IMR-90 (cell line): ENCODE data around the gene TIMM50. TPM values are rescaled to one million over a fixed set of nuclear protein-coding genes. Genes with fewer than 3 reads are reported as not detected.

ENCODE experiments used
- ATAC-seq: fragments of 200-7000 bp; cut with Tn5 transposase; 2 replicates; pipeline ENCODE4 v1.9.1; 2020; ENCODE audit warnings: low read depth, mild to moderate bottlenecking, moderate library complexity
- BruUV-seq: library from RNA; stranded (reverse); fragments of 400-500 nt; replicated peaks from 2 replicates; lab custom pipeline; 2021; lab: Mats Ljungman, UMichigan
- CTCF ChIA-PET: fragments of 300-600 bp; formaldehyde crosslinking; extraction: SDS; loops from one replicate; lab custom pipeline; 2021; ENCODE audit warnings: antibody characterized with exemption; lab: Yijun Ruan, JAX
- POLR2A ChIA-PET: fragments of 300-600 bp; sonication (Branson Sonifier 250); formaldehyde crosslinking; loops from one replicate; lab custom pipeline; 2022; ENCODE audit warnings: antibody characterized with exemption; ENCODE audit not compliant: unreplicated experiment; lab: Charles Lee
- DNase-seq: peaks from one replicate; pipeline ENCODE4 v3.0.0; 2013
- H2AFZ ChIP-seq: replicated peaks from 2 replicates; pipeline ENCODE3; 2013; ENCODE audit warnings: low read length, mild to moderate bottlenecking; ENCODE audit not compliant: poor library complexity
- H2AK5ac ChIP-seq: 2 replicates; pipeline ENCODE4 v1.6.1; 2013; ENCODE audit warnings: low read depth, low read length, inconsistent platforms
- H2AK9ac ChIP-seq: replicated peaks from 2 replicates; pipeline ENCODE3; 2013; ENCODE audit warnings: mild to moderate bottlenecking, low read depth, low read length, moderate library complexity; ENCODE audit not compliant: poor library complexity
- H2BK120ac ChIP-seq: 2 replicates; pipeline ENCODE4 v1.6.1; 2013; ENCODE audit warnings: low read depth, low read length, inconsistent platforms
- H2BK15ac ChIP-seq: 3 replicates; pipeline ENCODE4 v1.6.1; 2013; ENCODE audit warnings: low read depth, low read length, inconsistent platforms
- H2BK20ac ChIP-seq: 2 replicates; pipeline ENCODE4 v1.6.1; 2013; ENCODE audit warnings: low read depth, mild to moderate bottlenecking, inconsistent platforms, low read length, moderate library complexity
- H2BK5ac ChIP-seq: 2 replicates; pipeline ENCODE4 v1.6.1; 2013; ENCODE audit warnings: mild to moderate bottlenecking, low read depth, low read length, inconsistent platforms; ENCODE audit not compliant: poor library complexity, severe bottlenecking
- H3K14ac ChIP-seq: replicated peaks from 2 replicates; pipeline ENCODE4 v1.6.1; 2013; ENCODE audit warnings: low read depth, low read length, inconsistent platforms
- H3K18ac ChIP-seq: 2 replicates; pipeline ENCODE4 v1.6.1; 2013; ENCODE audit warnings: low read depth, low read length, control low read depth
- H3K23ac ChIP-seq: 2 replicates; pipeline ENCODE4 v1.6.1; 2013; ENCODE audit warnings: low read depth, low read length, inconsistent platforms
- H3K27ac ChIP-seq: 2 replicates; pipeline ENCODE4 v1.5.1; 2013; ENCODE audit warnings: mild to moderate bottlenecking, control low read depth, low read length; ENCODE audit not compliant: insufficient read depth
- H3K27me3 ChIP-seq: 2 replicates; pipeline ENCODE4 v1.6.1; 2013; ENCODE audit warnings: low read length; ENCODE audit not compliant: control insufficient read depth, insufficient read depth
- H3K36me3 ChIP-seq: 2 replicates; pipeline ENCODE4 v1.6.1; 2013; ENCODE audit warnings: low read length, mixed read lengths; ENCODE audit not compliant: control insufficient read depth, insufficient read depth
- H3K4ac ChIP-seq: 2 replicates; pipeline ENCODE4 v1.6.1; 2013; ENCODE audit warnings: low read depth, low read length, inconsistent platforms
- H3K4me1 ChIP-seq: 2 replicates; pipeline ENCODE4 v1.6.1; 2013; ENCODE audit warnings: low read length, mixed read lengths; ENCODE audit not compliant: control insufficient read depth, insufficient read depth
- H3K4me2 ChIP-seq: 2 replicates; pipeline ENCODE4 v1.6.1; 2013; ENCODE audit warnings: low read depth, mild to moderate bottlenecking, control low read depth, low read length, moderate library complexity
- H3K4me3 ChIP-seq: 2 replicates; pipeline ENCODE4 v1.5.1; 2013; ENCODE audit warnings: low read depth, mild to moderate bottlenecking, control low read depth, low read length, moderate library complexity; ENCODE audit not compliant: insufficient read depth
- H3K56ac ChIP-seq: 2 replicates; pipeline ENCODE4 v1.6.1; 2013; ENCODE audit warnings: low read length, inconsistent platforms; ENCODE audit not compliant: insufficient read depth; ENCODE audit errors: extremely low read depth
- H3K79me1 ChIP-seq, 2 experiments: 2 replicates each; pipeline ENCODE4 v1.6.1; 2013; ENCODE audit warnings: low read length in 2 of 2, inconsistent platforms in 1 of 2, low read depth in 1 of 2
- H3K9ac ChIP-seq: 2 replicates; pipeline ENCODE4 v1.6.1; 2013; ENCODE audit warnings: low read depth, low read length, control low read depth
- H3K9me1 ChIP-seq: 2 replicates; pipeline ENCODE4 v1.6.1; 2013; ENCODE audit warnings: low read length, inconsistent platforms; ENCODE audit not compliant: insufficient read depth
- H3K9me3 ChIP-seq: 2 replicates; pipeline ENCODE4 v1.6.1; 2013; ENCODE audit warnings: low read length; ENCODE audit not compliant: control insufficient read depth, insufficient read depth
- H4K20me1 ChIP-seq: 2 replicates; pipeline ENCODE4 v1.6.1; 2013; ENCODE audit warnings: low read length, inconsistent platforms; ENCODE audit not compliant: insufficient read depth
- H4K5ac ChIP-seq: 2 replicates; pipeline ENCODE4 v1.6.1; 2013; ENCODE audit warnings: mild to moderate bottlenecking, low read depth, low read length, control low read depth
- H4K8ac ChIP-seq, 2 experiments: 2 replicates each; pipeline ENCODE4 v1.6.1; 2013; ENCODE audit warnings: low read depth in 2 of 2, low read length in 2 of 2, control low read depth in 1 of 2, inconsistent platforms in 1 of 2
- H4K91ac ChIP-seq: 2 replicates; pipeline ENCODE4 v1.6.1; 2013; ENCODE audit warnings: low read depth, low read length, inconsistent platforms; ENCODE audit not compliant: insufficient read depth
- BHLHE40 ChIP-seq: fragments of 150-350 bp; IDR thresholded peaks from 2 replicates; pipeline ENCODE4 v1.6.1; 2016; ENCODE audit warnings: mild to moderate bottlenecking, low read depth, low read length
- CEBPB ChIP-seq: IDR thresholded peaks from 2 replicates; pipeline ENCODE4 v1.6.1; 2012; ENCODE audit warnings: low read depth, low read length, improper control_type of control experiment
- CHD1 ChIP-seq: IDR thresholded peaks from 2 replicates; pipeline ENCODE4 v1.6.1; 2012; ENCODE audit warnings: low read depth, low read length, improper control_type of control experiment
- FOS ChIP-seq: fragments of 150-350 bp; IDR thresholded peaks from 2 replicates; pipeline ENCODE4 v1.6.1; 2016; ENCODE audit warnings: low read depth, low read length
- MAFK ChIP-seq: IDR thresholded peaks from 2 replicates; pipeline ENCODE4 v1.6.1; 2012; ENCODE audit warnings: low read depth, low read length, improper control_type of control experiment
- MAZ ChIP-seq: IDR thresholded peaks from 2 replicates; pipeline ENCODE4 v1.6.1; 2012; ENCODE audit warnings: low read depth, mild to moderate bottlenecking, low read length, improper control_type of control experiment, moderate library complexity, borderline replicate concordance
- MXI1 ChIP-seq: IDR thresholded peaks from 2 replicates; pipeline ENCODE4 v1.6.1; 2012; ENCODE audit warnings: low read depth, mild to moderate bottlenecking, low read length, moderate library complexity, borderline replicate concordance
- NFE2L2 ChIP-seq: fragments of 150-350 bp; IDR thresholded peaks from 2 replicates; pipeline ENCODE4 v1.6.1; 2016; ENCODE audit warnings: low read depth, mild to moderate bottlenecking, low read length
- POLR2A ChIP-seq: IDR thresholded peaks from 2 replicates; pipeline ENCODE4 v1.6.1; 2012; ENCODE audit warnings: mild to moderate bottlenecking, low read depth, low read length
- RAD21 ChIP-seq: IDR thresholded peaks from 2 replicates; pipeline ENCODE4 v1.6.1; 2012; ENCODE audit warnings: low read length, improper control_type of control experiment
- RCOR1 ChIP-seq: IDR thresholded peaks from 2 replicates; pipeline ENCODE4 v1.6.1; 2012; ENCODE audit warnings: mild to moderate bottlenecking, low read length, improper control_type of control experiment; ENCODE audit not compliant: insufficient replicate concordance
- RFX5 ChIP-seq: IDR thresholded peaks from 2 replicates; pipeline ENCODE4 v1.8.0; 2012; ENCODE audit warnings: low read depth, mild to moderate bottlenecking, low read length, moderate library complexity
- SMC3 ChIP-seq: fragments of 150-350 bp; IDR thresholded peaks from 2 replicates; pipeline ENCODE4 v1.6.1; 2016; ENCODE audit warnings: low read depth, mild to moderate bottlenecking, antibody characterized with exemption, low read length, moderate library complexity
- WGBS, 2 experiments: methylation state at CpG; one replicate each; pipeline versions ENCODE4 v1.1.5 to v1.1.7; 2013; ENCODE audit warnings: missing lambda C conversion rate in 2 of 2; ENCODE audit not compliant: insufficient read length in 1 of 2; ENCODE audit errors: extremely low coverage in 2 of 2; 5-methylcytosine and 5-hydroxymethylcytosine counted together
- dilution Hi-C: fragments of 300-500 bp; cut with HindIII; formaldehyde crosslinking; loops from one replicate; pipeline ENCODE4 v1.14.3; 2018; ENCODE audit warnings: low sequenced_read_pairs; ENCODE audit not compliant: unreplicated experiment
- in situ Hi-C: fragments of 300-500 bp; cut with MboI; formaldehyde crosslinking; loops from 3 replicates; pipeline ENCODE4 v1.14.3; 2019; ENCODE audit warnings: low sequenced_read_pairs, inconsistent platforms, mixed read lengths
- intact Hi-C: fragments of 100-400 bp; cut with micrococcal nuclease; formaldehyde crosslinking; loops from 2 replicates; pipeline ENCODE4 v1.10.0; 2022
- polyA plus RNA-seq, 3 experiments: library from polyadenylated mRNA; depleted of rRNA; stranded (reverse); fragments of >200 nt; gene quantifications; 2 replicates each; pipeline ENCODE4 v1.2.3, GENCODE V29; 2012; ENCODE audit warnings: low replicate concordance in 1 of 3
- total RNA-seq: library from RNA; depleted of rRNA; stranded (reverse); fragments of >200 nt; gene quantifications from 2 replicates; pipeline ENCODE4 v1.2.3, GENCODE V29; 2012
- TF ChIP-seq, protein P1 (sequence below): fragments of 150-350 bp; IDR thresholded peaks from 2 replicates; pipeline ENCODE4 v1.6.1; 2017; ENCODE audit warnings: mild to moderate bottlenecking, antibody characterized with exemption, low read length, low read depth
- TF ChIP-seq, protein P2 (sequence below): fragments of 150-350 bp; IDR thresholded peaks from 2 replicates; pipeline ENCODE4 v1.6.1; 2016; ENCODE audit warnings: low read depth, mild to moderate bottlenecking, low read length, moderate library complexity, borderline replicate concordance
- TF ChIP-seq, protein P3 (sequence below): conservative IDR thresholded peaks from 2 replicates; pipeline ENCODE4 v1.5.1; 2012; ENCODE audit warnings: mild to moderate bottlenecking, low read depth, low read length, improper control_type of control experiment

The TIMM50 gene
- total and polyA plus RNA-seq, 2 of the 4 experiments (the other 2 are of a cell fraction): 52.0 to 76.8 TPM

DNA sequence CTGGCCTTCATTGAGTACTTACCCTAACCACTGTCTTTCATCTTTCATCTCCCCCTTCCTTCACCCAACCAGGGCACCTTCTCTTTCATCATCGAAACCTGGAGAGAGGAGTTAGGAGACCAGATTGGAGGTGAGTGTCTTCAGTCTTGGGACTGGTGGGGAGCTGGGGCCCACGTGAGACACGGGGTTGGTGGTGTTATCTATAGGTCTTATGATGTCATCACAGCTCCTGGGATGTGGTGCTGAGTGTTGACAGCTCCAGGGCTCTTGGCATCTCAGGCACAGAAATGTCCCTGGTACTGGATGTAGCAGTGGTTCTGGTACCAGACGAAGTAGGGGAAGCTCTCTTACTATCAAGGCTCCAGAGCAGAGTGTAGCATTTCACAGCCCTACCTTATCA is 19.9 kb downstream of the TIMM50 start:
- no TSS peak for BruUV-seq
- H3K4me3 ChIP-seq: no peak overlapping the region
- DNase-seq (no peak), ATAC-seq (no peak)
- no peaks in the 10 kb centered on the region for H3K79me1 ChIP-seq
- no peak overlapping the region for H2BK15ac ChIP-seq
- no peak overlapping the region for H3K18ac ChIP-seq
- no peak overlapping the region for H3K4ac ChIP-seq
- no peak overlapping the region for H2AFZ ChIP-seq
- H3K4me1 ChIP-seq: peaks cover 3% of the 10 kb centered on the region; the same call in 1 of the 2 replicates
- H3K9me1 ChIP-seq: no peaks in the 10 kb centered on the region; the same call in 1 of the 2 replicates
- in situ Hi-C loops: no loop called here
- H4K20me1 ChIP-seq: no peaks in the 10 kb centered on the region
- intact Hi-C loops: no loop called here
- H3K4me2 ChIP-seq: no peak overlapping the region
- no peak overlapping the region for H2BK120ac ChIP-seq
- no peak overlapping the region for H4K5ac ChIP-seq
- H2BK20ac ChIP-seq: no peak overlapping the region
- no peak overlapping the region for H2AK9ac ChIP-seq
- CTCF ChIA-PET: interaction anchor here (0.6 kb wide), 1 partner anchor 32 kb away, joined by 3 read pairs; the partner anchor contains the start of gene EID2B
- H2BK5ac ChIP-seq: no peak overlapping the region
- no peak overlapping the region for H3K9ac ChIP-seq
- H3K23ac ChIP-seq: no peak overlapping the region
- no peak overlapping the region for H3K14ac ChIP-seq
- TF ChIP-seq SMC3 (no peak), POLR2A (no peak), RFX5 (no peak), BHLHE40 (no peak), RCOR1 (no peak), FOS (no peak), CHD1 (no peak), NFE2L2 (no peak), CEBPB (no peak), MAZ (no peak), RAD21 (no peak), MXI1 (no peak), MAFK (no peak)
- TF ChIP-seq, protein P1, sequence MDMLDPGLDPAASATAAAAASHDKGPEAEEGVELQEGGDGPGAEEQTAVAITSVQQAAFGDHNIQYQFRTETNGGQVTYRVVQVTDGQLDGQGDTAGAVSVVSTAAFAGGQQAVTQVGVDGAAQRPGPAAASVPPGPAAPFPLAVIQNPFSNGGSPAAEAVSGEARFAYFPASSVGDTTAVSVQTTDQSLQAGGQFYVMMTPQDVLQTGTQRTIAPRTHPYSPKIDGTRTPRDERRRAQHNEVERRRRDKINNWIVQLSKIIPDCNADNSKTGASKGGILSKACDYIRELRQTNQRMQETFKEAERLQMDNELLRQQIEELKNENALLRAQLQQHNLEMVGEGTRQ: no peak
- TF ChIP-seq, protein P2, sequence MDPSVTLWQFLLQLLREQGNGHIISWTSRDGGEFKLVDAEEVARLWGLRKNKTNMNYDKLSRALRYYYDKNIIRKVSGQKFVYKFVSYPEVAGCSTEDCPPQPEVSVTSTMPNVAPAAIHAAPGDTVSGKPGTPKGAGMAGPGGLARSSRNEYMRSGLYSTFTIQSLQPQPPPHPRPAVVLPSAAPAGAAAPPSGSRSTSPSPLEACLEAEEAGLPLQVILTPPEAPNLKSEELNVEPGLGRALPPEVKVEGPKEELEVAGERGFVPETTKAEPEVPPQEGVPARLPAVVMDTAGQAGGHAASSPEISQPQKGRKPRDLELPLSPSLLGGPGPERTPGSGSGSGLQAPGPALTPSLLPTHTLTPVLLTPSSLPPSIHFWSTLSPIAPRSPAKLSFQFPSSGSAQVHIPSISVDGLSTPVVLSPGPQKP: no peak
- TF ChIP-seq, protein P3, sequence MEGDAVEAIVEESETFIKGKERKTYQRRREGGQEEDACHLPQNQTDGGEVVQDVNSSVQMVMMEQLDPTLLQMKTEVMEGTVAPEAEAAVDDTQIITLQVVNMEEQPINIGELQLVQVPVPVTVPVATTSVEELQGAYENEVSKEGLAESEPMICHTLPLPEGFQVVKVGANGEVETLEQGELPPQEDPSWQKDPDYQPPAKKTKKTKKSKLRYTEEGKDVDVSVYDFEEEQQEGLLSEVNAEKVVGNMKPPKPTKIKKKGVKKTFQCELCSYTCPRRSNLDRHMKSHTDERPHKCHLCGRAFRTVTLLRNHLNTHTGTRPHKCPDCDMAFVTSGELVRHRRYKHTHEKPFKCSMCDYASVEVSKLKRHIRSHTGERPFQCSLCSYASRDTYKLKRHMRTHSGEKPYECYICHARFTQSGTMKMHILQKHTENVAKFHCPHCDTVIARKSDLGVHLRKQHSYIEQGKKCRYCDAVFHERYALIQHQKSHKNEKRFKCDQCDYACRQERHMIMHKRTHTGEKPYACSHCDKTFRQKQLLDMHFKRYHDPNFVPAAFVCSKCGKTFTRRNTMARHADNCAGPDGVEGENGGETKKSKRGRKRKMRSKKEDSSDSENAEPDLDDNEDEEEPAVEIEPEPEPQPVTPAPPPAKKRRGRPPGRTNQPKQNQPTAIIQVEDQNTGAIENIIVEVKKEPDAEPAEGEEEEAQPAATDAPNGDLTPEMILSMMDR: no peak
- no peak overlapping the region for H2AK5ac ChIP-seq
- no peaks in the 10 kb centered on the region for H3K9me3 ChIP-seq
- no peak overlapping the region for H3K56ac ChIP-seq
- no CpG with 5 or more reads among the region's 4 CpGs for WGBS, 2 experiments
- no peak overlapping the region for H4K8ac ChIP-seq
- no peak overlapping the region for H4K91ac ChIP-seq
- H3K36me3 ChIP-seq: no peaks in the 10 kb centered on the region
- POLR2A ChIA-PET: no interaction called here
- H3K27ac ChIP-seq: no peak overlapping the region
- peaks cover 45% of the 10 kb centered on the region for H3K27me3 ChIP-seq
- dilution Hi-C loops: no loop called here
